Mesenchymal stem cell (in vitro differentiated cells and primary cell): ENCODE data around the gene SYNE2.
A peak's percentile ranks its signal among the peaks of the same experiment; 100 is the strongest.

Source experiments
- DNase-seq: peaks from one replicate; pipeline ENCODE4 v3.0.0-alpha.2; 2013
- H2AFZ ChIP-seq: one replicate; pipeline ENCODE4 v1.6.1; 2013; ENCODE audit warnings: low read depth, mild to moderate bottlenecking, control low read depth, inconsistent platforms, low read length, moderate library complexity
- H2AK5ac ChIP-seq: 2 replicates; pipeline ENCODE4 v1.6.1; 2013; ENCODE audit warnings: low read length, moderate library complexity, mild to moderate bottlenecking, inconsistent platforms; ENCODE audit not compliant: severe bottlenecking
- H2BK120ac ChIP-seq: one replicate; pipeline ENCODE4 v1.6.1; 2013; ENCODE audit warnings: low read depth, mild to moderate bottlenecking, inconsistent platforms, low read length, moderate library complexity
- H2BK12ac ChIP-seq, 2 experiments: one replicate each; pipeline ENCODE4 v1.6.1; 2013; ENCODE audit warnings: inconsistent platforms in 2 of 2, low read length in 2 of 2, mild to moderate bottlenecking in 2 of 2, moderate library complexity in 2 of 2, control low read depth in 1 of 2
- H2BK15ac ChIP-seq: one replicate; pipeline ENCODE4 v1.6.1; 2013; ENCODE audit warnings: mild to moderate bottlenecking, low read depth, inconsistent platforms; ENCODE audit not compliant: poor library complexity, severe bottlenecking
- H2BK5ac ChIP-seq: 2 replicates; pipeline ENCODE4 v1.6.1; 2013; ENCODE audit warnings: low read depth, mild to moderate bottlenecking, low read length, control low read depth, inconsistent platforms; ENCODE audit not compliant: poor library complexity, severe bottlenecking
- H3K14ac ChIP-seq, 2 experiments: one replicate each; pipeline ENCODE4 v1.6.1; 2013; ENCODE audit warnings: inconsistent platforms in 2 of 2, low read length in 2 of 2, control low read depth in 1 of 2, mild to moderate bottlenecking in 1 of 2, moderate library complexity in 1 of 2
- H3K18ac ChIP-seq, 2 experiments: one replicate each; pipeline ENCODE4 v1.6.1; 2013; ENCODE audit warnings: inconsistent platforms in 2 of 2, low read length in 2 of 2, control low read depth in 1 of 2, low read depth in 1 of 2, mild to moderate bottlenecking in 1 of 2
- H3K23ac ChIP-seq, 2 experiments: one replicate each; pipeline ENCODE4 v1.6.1; 2013; ENCODE audit warnings: inconsistent platforms in 2 of 2, low read length in 2 of 2, mild to moderate bottlenecking in 2 of 2, moderate library complexity in 2 of 2, control low read depth in 1 of 2
- H3K27ac ChIP-seq: 2 replicates; pipeline ENCODE4 v1.5.1; 2013; ENCODE audit warnings: mild to moderate bottlenecking, moderate library complexity, low read length, control low read depth, inconsistent platforms; ENCODE audit not compliant: poor library complexity, severe bottlenecking
- H3K27me3 ChIP-seq, 2 experiments: 2 replicates each; pipeline versions ENCODE4 v1.6.1 to v1.7.0; 2013; ENCODE audit warnings: low read length in 2 of 2, mild to moderate bottlenecking in 2 of 2, moderate library complexity in 2 of 2, control low read depth in 1 of 2, inconsistent platforms in 1 of 2; ENCODE audit not compliant: control insufficient read depth in 1 of 2, insufficient read depth in 1 of 2
- H3K36me3 ChIP-seq, 2 experiments: 2 replicates each; pipeline versions ENCODE4 v1.6.1 to v1.7.0; 2013; ENCODE audit warnings: low read length in 2 of 2, control low read depth in 1 of 2, inconsistent platforms in 1 of 2, low read depth in 1 of 2, mild to moderate bottlenecking in 1 of 2; ENCODE audit not compliant: insufficient read depth in 2 of 2, control insufficient read depth in 1 of 2
- H3K4ac ChIP-seq, 2 experiments: one replicate each; pipeline ENCODE4 v1.6.1; 2013; ENCODE audit warnings: inconsistent platforms in 2 of 2, low read length in 2 of 2, mild to moderate bottlenecking in 2 of 2, moderate library complexity in 2 of 2, control low read depth in 1 of 2, low read depth in 1 of 2
- H3K4me1 ChIP-seq: 2 replicates; pipeline ENCODE4 v1.6.1; 2013; ENCODE audit warnings: low read depth, low read length, control low read depth; ENCODE audit not compliant: control insufficient read depth, insufficient read depth
- H3K4me2 ChIP-seq: 2 replicates; pipeline ENCODE4 v1.6.1; 2013; ENCODE audit warnings: low read length, mild to moderate bottlenecking, inconsistent platforms; ENCODE audit not compliant: poor library complexity, severe bottlenecking
- H3K4me3 ChIP-seq, 2 experiments: 2 replicates each; pipeline versions ENCODE4 v1.5.1 to v1.7.0; 2013; ENCODE audit warnings: low read length in 2 of 2, mild to moderate bottlenecking in 2 of 2, control low read depth in 1 of 2, low read depth in 1 of 2; ENCODE audit not compliant: insufficient read depth in 1 of 2
- H3K79me1 ChIP-seq: replicated peaks from 2 replicates; pipeline ENCODE4 v1.6.1; 2013; ENCODE audit warnings: mild to moderate bottlenecking, control low read depth, low read length, inconsistent platforms; ENCODE audit not compliant: poor library complexity, severe bottlenecking
- H3K9ac ChIP-seq: 2 replicates; pipeline ENCODE4 v1.7.0; 2013; ENCODE audit warnings: mild to moderate bottlenecking, low read length, moderate library complexity
- H3K9me3 ChIP-seq: 2 replicates; pipeline ENCODE4 v1.7.0; 2013; ENCODE audit warnings: mild to moderate bottlenecking, low read length; ENCODE audit not compliant: control insufficient read depth
- H4K8ac ChIP-seq: one replicate; pipeline ENCODE4 v1.6.1; 2013; ENCODE audit warnings: inconsistent platforms, mild to moderate bottlenecking, low read length, moderate library complexity
- H4K91ac ChIP-seq: one replicate; pipeline ENCODE4 v1.6.1; 2013; ENCODE audit warnings: mild to moderate bottlenecking, low read length, inconsistent platforms
- WGBS: methylation state at CpG from one replicate; pipeline ENCODE4 v1.1.7; 2013; ENCODE audit warnings: mixed read lengths; 5-methylcytosine and 5-hydroxymethylcytosine counted together

Gene SYNE2

GRCh38 chr14:63912286-63912685 lies 59.5 kb downstream of the SYNE2 start:
- DNase-seq, result no peak
- Histone ChIP-seq H3K4ac (no peak overlapping the region), H3K79me1 (peaks cover 6% of the 10 kb centered on the region), H3K18ac (no peak overlapping the region), H2BK5ac (no peak overlapping the region), H2AK5ac (no peak overlapping the region), H2BK15ac (no peak overlapping the region), H2BK120ac (no peak overlapping the region), H3K36me3 (no peaks in the 10 kb centered on the region), H2BK12ac (no peak overlapping the region), H3K27me3 (no peaks in the 10 kb centered on the region), H3K4me2 (no peak overlapping the region), H3K23ac (no peak overlapping the region), H2AFZ (no peak overlapping the region), H3K4me1 (no peaks in the 10 kb centered on the region), H4K91ac (no peak overlapping the region), H3K9me3 (no peaks in the 10 kb centered on the region), H3K27ac (no peak overlapping the region), H3K9ac (no peak overlapping the region), H3K4me3 (no peak overlapping the region), H3K14ac (no peak overlapping the region), H4K8ac (no peak overlapping the region)
- WGBS, result 88% methylated on average over 1 of the region's 1 CpG

- no peak overlapping the region for H3K14ac ChIP-seq
- no peak overlapping the region for H2BK120ac ChIP-seq
- H3K27ac ChIP-seq, result peak overlapping the region; percentile 3
- no peak for DNase-seq
- H2AFZ ChIP-seq, result no peak overlapping the region
- H3K4me3 ChIP-seq, result no peak overlapping the region
- no peak overlapping the region for H4K8ac ChIP-seq
- peaks cover 7% of the 10 kb centered on the region for H3K79me1 ChIP-seq
- no peaks in the 10 kb centered on the region for H3K27me3 ChIP-seq
- H2BK12ac ChIP-seq, result no peak overlapping the region
- no peaks in the 10 kb centered on the region for H3K36me3 ChIP-seq
- H3K4me2 ChIP-seq, result peak overlapping the region; percentile 31
- H3K23ac ChIP-seq, result no peak overlapping the region
- H4K91ac ChIP-seq, result no peak overlapping the region
- H3K18ac ChIP-seq, result no peak overlapping the region
- 96% methylated on average over 9 of the region's 11 CpGs for WGBS
- peaks cover 2% of the 10 kb centered on the region for H3K4me1 ChIP-seq
- H3K4ac ChIP-seq, result no peak overlapping the region
- H3K9me3 ChIP-seq, result no peaks in the 10 kb centered on the region
- H3K9ac ChIP-seq, result no peak overlapping the region
- no peak overlapping the region for H2BK5ac ChIP-seq
- no peak overlapping the region for H2BK15ac ChIP-seq
- H2AK5ac ChIP-seq, result no peak overlapping the region
Measured at GRCh38 chr14:63918411-63918810, 65.6 kb downstream of the SYNE2 start.

DNA sequence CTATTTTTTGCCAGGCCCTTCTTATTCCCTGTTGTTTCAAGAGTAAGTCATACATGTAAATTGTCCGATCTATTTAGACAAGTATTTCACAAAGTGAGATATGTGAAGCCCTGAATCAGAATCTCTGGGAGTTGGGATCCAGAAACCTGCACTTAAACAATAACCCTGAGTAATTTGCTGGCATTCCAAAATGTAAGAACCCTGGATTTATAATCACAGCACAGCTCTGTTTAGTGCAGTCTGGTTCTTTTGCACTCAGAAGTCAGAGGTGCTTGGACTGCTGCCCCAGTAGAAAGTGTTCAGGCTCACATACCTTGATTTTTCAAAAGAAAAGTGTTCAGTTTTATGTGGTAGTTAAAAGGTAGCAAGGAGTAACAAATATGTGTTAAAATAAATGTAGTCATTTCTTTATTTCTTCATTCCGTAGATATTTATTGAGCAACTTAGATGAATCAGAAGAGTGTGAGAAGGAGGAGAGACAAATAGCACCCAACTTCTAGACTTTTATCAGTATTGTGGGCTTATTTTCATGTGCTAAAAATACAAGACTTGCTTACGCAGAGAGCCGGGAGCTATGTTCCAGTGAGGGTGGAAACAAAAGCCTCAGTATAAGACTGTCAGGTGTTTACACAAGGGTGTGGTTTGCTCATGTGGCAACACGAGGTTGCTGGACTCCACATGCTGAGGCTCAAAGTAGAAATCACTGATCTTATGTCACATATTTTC lies 70.1 kb downstream of the SYNE2 start:
- no peak overlapping the region for H3K18ac ChIP-seq
- no peak overlapping the region for H3K4ac ChIP-seq
- H3K27ac ChIP-seq, result peak overlapping the region; percentile 73
- H2AK5ac ChIP-seq, result no peak overlapping the region
- no peaks in the 10 kb centered on the region for H3K27me3 ChIP-seq
- H2BK12ac ChIP-seq, result no peak overlapping the region
- H4K8ac ChIP-seq, result no peak overlapping the region
- H3K36me3 ChIP-seq, result no peaks in the 10 kb centered on the region
- no peak overlapping the region for H3K9ac ChIP-seq
- H3K9me3 ChIP-seq, result no peaks in the 10 kb centered on the region
- no peak overlapping the region for H4K91ac ChIP-seq
- no peak overlapping the region for H2BK120ac ChIP-seq
- no peak overlapping the region for H3K4me3 ChIP-seq
- no peak overlapping the region for H2BK15ac ChIP-seq
- H2AFZ ChIP-seq, result no peak overlapping the region
- H3K4me2 ChIP-seq, result peak overlapping the region; percentile 36
- no peak overlapping the region for H3K14ac ChIP-seq
- no peak overlapping the region for H2BK5ac ChIP-seq
- peaks cover 11% of the 10 kb centered on the region for H3K79me1 ChIP-seq
- no peak overlapping the region for H3K23ac ChIP-seq
- WGBS, result 90% methylated on average over 3 of the region's 5 CpGs
- H3K4me1 ChIP-seq, result peaks cover 5% of the 10 kb centered on the region
- DNase-seq, result no peak

- Histone ChIP-seq H3K4me3 (no peak overlapping the region), H2BK5ac (no peak overlapping the region)
Measured at GRCh38 chr14:63923422-63923752, 70.6 kb downstream of the SYNE2 start.

More at GRCh38 chr14:63923422-63923752, 70.6 kb downstream of the SYNE2 start:
- H3K4ac ChIP-seq, result no peak overlapping the region
- no peak overlapping the region for H4K91ac ChIP-seq
- no peak for DNase-seq
- H3K18ac ChIP-seq, result no peak overlapping the region
- no peak overlapping the region for H3K23ac ChIP-seq
- peak overlapping the region; percentile 73 for H3K27ac ChIP-seq
- no peak overlapping the region for H2AFZ ChIP-seq
- H2BK12ac ChIP-seq, result no peak overlapping the region
- H3K79me1 ChIP-seq, result peaks cover 14% of the 10 kb centered on the region
- H3K36me3 ChIP-seq, result no peaks in the 10 kb centered on the region
- no peaks in the 10 kb centered on the region for H3K27me3 ChIP-seq
- H3K4me1 ChIP-seq, result peaks cover 4% of the 10 kb centered on the region
- no peak overlapping the region for H3K9ac ChIP-seq
- no peak overlapping the region for H2BK15ac ChIP-seq
- H3K4me2 ChIP-seq, result no peak overlapping the region
- H2AK5ac ChIP-seq, result no peak overlapping the region
- H2BK120ac ChIP-seq, result no peak overlapping the region
- no peak overlapping the region for H3K14ac ChIP-seq
- H4K8ac ChIP-seq, result no peak overlapping the region
- no peaks in the 10 kb centered on the region for H3K9me3 ChIP-seq
